Measurements from ENCODE around the gene CLTC.

Gene CLTC

GRCh38 chr17:59733697-59734096, 114.0 kb downstream of the CLTC start:
- no peak for DNase-seq

- no peak for DNase-seq
Measured at GRCh38 chr17:59734226-59734625, 114.5 kb downstream of the CLTC start.

- no peak for DNase-seq
Measured at GRCh38 chr17:59737324-59737723, 117.6 kb downstream of the CLTC start.

GRCh38 chr17:59743842-59744241, 124.1 kb downstream of the CLTC start:
- no peak for DNase-seq

GRCh38 chr17:59745040-59745439, 125.3 kb downstream of the CLTC start:
- no peak for DNase-seq
